ENCODE results near the gene AKR1C8. TPM values are rescaled to one million over a fixed set of nuclear protein-coding genes. Genes with fewer than 3 reads are reported as not detected.
"Not testable (repeated sequence)": the region's sequence is repeated elsewhere in the genome, so short reads cannot be mapped to it uniquely, and the experiment has no call there.

AKR1C8 gene
- total RNA-seq, 2 donors from 2014 or later = 0.87 to 1.6 TPM

DNA sequence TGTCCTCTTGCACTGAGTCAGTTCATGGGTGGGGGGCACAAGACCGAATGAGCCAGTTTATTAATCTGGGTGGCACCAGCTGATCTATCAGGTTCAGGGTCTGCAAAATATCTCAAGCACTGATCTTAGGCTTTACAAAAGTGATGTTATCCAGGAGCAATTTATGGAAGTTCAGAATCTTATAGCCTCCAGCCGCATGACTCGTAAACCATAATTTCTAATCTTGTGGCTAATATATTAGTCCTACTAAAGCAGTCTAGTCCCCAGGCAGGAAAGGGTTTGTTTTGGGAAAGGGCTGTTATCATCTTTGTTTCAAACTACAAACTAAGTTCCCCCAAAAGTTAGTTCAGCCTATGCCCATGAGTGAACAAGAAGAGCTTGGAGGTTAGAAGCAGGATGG, 33.9 kb downstream of the AKR1C8 start:
- Mint-ChIP-seq H3K4me3 (no peak overlapping the region), H3K4me1 (no peaks in the 10 kb centered on the region), H3K27ac (no peak overlapping the region), H3K36me3 (ENCODE audit: low read depth) (peaks cover 2% of the 10 kb centered on the region), H3K27me3 (no peaks in the 10 kb centered on the region)
- ATAC-seq (no peak), DNase-seq (no peak)
- H3K9me3 ChIP-seq (ENCODE audit: control insufficient read depth, low read length, poor library complexity, severe bottlenecking) = peaks cover 3% of the 10 kb centered on the region

DNA sequence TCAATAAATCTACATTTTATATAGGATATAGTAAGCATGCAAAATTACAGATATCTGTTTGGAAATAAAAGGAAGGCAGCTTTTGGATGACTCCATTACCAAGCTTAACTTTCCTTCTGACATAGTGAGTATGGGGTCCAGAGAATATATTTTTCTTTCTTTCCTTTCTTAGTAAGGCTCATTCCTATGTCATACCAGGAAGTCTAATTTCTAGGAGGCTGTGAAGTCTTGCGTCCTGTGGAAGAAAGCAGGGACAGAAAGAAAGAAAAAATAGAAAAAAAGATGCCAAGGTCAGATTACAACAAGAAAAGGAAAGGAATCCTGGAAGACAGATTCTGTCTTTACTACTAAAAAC, 36.3 kb downstream of the AKR1C8 start:
- H3K9me3 ChIP-seq (ENCODE audit: control insufficient read depth, low read length, poor library complexity, severe bottlenecking) = peaks cover 3% of the 10 kb centered on the region
- Mint-ChIP-seq H3K27ac (no peak overlapping the region), H3K36me3 (ENCODE audit: low read depth) (peaks cover 2% of the 10 kb centered on the region), H3K4me1 (no peaks in the 10 kb centered on the region), H3K4me3 (no peak overlapping the region), H3K27me3 (no peaks in the 10 kb centered on the region)
- DNase-seq (no peak), ATAC-seq (no peak)

DNA sequence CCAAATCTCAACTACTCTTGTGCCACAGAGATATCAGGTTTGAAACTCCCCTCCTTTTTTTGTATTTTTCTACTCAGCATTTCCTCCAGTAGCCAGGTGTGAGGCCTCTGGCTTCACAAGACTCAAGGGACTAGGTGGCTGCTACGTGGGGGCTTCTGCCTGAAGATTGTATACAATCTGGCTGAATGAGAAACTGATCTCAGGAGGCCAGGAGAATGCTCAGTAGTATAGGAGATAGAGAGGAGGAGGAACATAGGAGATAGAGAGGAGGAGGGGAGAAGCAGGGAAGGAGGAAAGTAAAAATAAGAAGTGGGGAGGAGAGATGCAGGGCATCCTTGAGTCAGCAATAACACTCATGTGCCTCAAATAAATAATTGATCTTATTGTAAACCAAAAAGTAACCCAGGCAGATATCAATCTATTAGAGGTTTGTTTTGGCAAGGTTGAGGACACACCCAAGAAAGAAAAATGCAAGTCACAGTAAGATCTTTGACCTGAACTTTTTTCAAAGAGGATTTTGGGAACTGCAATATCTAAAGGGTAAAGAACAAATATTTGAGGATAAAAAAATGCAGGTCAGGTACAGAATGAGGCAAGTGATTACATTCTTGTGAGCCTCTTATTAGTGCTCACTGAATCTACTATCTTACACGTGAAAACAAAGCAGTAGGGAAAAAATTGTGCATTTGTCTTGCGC, 36.8 kb downstream of the AKR1C8 start:
- ATAC-seq (no peak), DNase-seq (no peak)
- no peaks in the 10 kb centered on the region for H3K27me3 Mint-ChIP-seq
- no peaks in the 10 kb centered on the region for H3K4me1 Mint-ChIP-seq
- peaks cover 3% of the 10 kb centered on the region for H3K9me3 ChIP-seq (ENCODE audit: control insufficient read depth, low read length, poor library complexity, severe bottlenecking)
- no peak overlapping the region for H3K4me3 Mint-ChIP-seq
- H3K27ac Mint-ChIP-seq = no peak overlapping the region
- H3K36me3 Mint-ChIP-seq (ENCODE audit: low read depth) = peaks cover 2% of the 10 kb centered on the region

DNA sequence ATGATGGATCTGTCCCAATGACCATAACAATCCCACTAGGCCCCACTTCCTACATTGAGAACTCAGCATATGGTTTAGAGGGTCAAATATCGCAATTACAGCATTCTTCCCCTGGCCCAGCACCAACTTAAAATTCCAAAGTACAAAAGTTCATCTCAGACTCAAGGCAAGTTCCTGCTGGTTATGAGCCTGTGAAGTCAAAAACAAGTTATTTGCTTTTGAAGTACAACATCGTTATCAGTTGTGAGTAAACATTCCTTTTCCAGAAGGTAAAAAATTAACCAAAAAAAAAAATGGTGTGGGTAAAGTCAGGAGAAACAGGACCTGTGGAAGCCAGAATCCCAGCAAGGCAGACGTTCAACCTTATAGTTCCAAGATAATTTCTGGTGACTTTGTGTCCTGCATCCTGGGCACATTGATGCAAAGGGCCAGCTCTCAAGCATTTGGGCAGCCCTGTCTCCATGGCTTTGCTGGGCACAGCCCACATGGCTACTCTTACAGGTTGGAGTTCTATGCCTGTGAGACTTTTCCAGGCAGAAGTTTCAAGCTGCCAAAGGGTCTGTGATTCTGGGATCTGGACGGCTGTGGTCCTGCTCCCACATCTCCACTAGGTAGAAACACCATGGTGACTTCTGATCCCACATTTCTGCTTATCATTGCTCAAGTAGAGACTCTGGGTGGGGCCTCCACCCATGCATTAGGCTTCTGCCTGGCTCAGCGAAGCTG, 37.5 kb downstream of the AKR1C8 start:
- H3K36me3 Mint-ChIP-seq (ENCODE audit: low read depth) = peaks cover 2% of the 10 kb centered on the region
- ATAC-seq (no peak), DNase-seq (no peak)
- H3K27ac Mint-ChIP-seq = no peak overlapping the region
- no peak overlapping the region for H3K4me3 Mint-ChIP-seq
- H3K27me3 Mint-ChIP-seq = no peaks in the 10 kb centered on the region
- peaks cover 3% of the 10 kb centered on the region for H3K9me3 ChIP-seq (ENCODE audit: control insufficient read depth, low read length, poor library complexity, severe bottlenecking)
- no peaks in the 10 kb centered on the region for H3K4me1 Mint-ChIP-seq

DNA sequence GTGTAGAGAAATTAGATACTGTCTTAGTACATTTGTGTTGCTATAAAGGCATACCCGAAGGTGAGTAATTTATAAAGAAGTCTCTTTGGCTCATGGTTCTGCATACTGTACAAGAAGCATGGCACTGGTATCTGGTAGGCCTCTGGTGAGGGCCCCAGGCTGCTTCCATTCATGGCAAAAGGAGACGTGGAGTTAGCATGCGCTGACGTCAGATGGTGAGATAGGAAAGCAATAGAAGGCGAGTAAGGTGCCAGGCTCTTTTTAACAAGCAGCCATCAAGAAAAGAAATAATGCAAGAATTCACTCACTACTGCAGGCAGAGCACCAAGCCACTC, 38.1 kb downstream of the AKR1C8 start:
- Mint-ChIP-seq H3K27me3 (no peaks in the 10 kb centered on the region), H3K36me3 (ENCODE audit: low read depth) (peaks cover 2% of the 10 kb centered on the region), H3K4me1 (no peaks in the 10 kb centered on the region), H3K27ac (no peak overlapping the region), H3K4me3 (no peak overlapping the region)
- DNase-seq (no peak), ATAC-seq (no peak)
- peaks cover 3% of the 10 kb centered on the region for H3K9me3 ChIP-seq (ENCODE audit: control insufficient read depth, low read length, poor library complexity, severe bottlenecking)

DNA sequence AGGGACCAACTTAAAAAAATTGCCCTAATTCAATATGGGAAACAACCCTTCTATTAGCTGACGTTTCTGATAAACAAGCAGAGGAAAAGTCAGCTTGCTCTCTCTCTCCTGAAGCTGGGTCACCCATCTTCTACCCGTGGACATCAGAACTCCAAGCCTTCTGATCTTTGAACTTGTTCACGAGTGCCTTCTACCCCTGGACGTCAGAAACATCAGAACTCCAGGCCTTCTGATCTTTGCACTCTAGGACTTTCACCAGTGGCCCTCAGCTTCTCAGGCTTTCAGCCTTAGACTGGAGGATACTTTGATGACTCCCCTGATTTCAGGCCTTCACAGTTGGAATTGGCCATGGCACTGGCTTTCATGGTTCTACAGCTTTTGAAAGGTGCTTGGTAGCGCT, 41.8 kb downstream of the AKR1C8 start:
- peaks cover 2% of the 10 kb centered on the region for H3K36me3 Mint-ChIP-seq (ENCODE audit: low read depth)
- no peaks in the 10 kb centered on the region for H3K27me3 Mint-ChIP-seq
- no peak overlapping the region for H3K27ac Mint-ChIP-seq
- no peak for DNase-seq
- no peaks in the 10 kb centered on the region for H3K9me3 ChIP-seq (ENCODE audit: control insufficient read depth, low read length, poor library complexity, severe bottlenecking)
- H3K4me1 Mint-ChIP-seq = no peaks in the 10 kb centered on the region
- H3K4me3 Mint-ChIP-seq = no peak overlapping the region
- ATAC-seq = no peak

DNA sequence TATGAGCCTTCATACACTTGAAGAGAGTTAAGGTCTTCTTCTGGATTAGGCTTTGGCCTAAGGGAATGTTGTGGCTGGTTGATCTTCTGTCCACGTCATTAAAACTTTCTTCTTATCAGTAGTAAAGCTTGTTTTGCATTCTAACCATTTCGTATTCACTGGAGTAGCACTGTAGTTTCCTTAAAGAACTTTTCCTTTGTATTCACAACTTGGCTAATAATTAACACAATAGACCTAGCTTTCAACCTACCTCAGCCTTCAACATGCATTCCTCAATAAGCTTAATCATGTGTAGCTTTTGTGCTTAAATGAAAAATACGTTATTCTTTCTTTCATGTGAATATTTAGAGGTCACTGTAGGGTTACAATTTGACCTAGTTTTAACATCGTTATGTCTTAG, 42.8 kb downstream of the AKR1C8 start:
- no peak overlapping the region for H3K4me3 Mint-ChIP-seq
- DNase-seq (no peak), ATAC-seq (no peak)
- no peaks in the 10 kb centered on the region for H3K36me3 Mint-ChIP-seq (ENCODE audit: low read depth)
- no peaks in the 10 kb centered on the region for H3K27me3 Mint-ChIP-seq
- no peaks in the 10 kb centered on the region for H3K4me1 Mint-ChIP-seq
- no peaks in the 10 kb centered on the region for H3K9me3 ChIP-seq (ENCODE audit: control insufficient read depth, low read length, poor library complexity, severe bottlenecking)
- H3K27ac Mint-ChIP-seq = no peak overlapping the region

DNA sequence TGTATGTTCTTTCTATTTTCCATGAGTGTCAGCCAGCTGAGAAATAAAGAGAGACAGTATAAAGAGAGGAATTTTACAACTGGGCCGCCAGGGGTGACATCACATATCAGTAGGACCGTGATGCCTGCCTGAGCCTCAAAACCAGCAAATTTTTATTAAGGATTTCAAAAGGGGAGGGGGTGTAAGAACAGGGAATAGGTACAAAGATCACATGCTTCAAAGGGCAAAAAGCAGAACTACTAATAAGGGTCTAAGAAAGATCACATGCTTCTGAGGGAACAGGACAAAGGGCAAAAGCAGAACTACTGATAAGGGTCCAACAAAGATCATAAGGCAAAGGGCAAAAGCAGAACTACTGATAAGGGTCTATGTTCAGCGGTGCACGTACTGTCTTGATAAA, 47.3 kb downstream of the AKR1C8 start:
- not testable (repeated sequence) for H3K27me3 Mint-ChIP-seq; H3K4me1 Mint-ChIP-seq; DNase-seq; ATAC-seq; H3K9me3 ChIP-seq (ENCODE audit: control insufficient read depth, low read length, poor library complexity, severe bottlenecking); H3K27ac Mint-ChIP-seq; H3K36me3 Mint-ChIP-seq (ENCODE audit: low read depth); H3K4me3 Mint-ChIP-seq

DNA sequence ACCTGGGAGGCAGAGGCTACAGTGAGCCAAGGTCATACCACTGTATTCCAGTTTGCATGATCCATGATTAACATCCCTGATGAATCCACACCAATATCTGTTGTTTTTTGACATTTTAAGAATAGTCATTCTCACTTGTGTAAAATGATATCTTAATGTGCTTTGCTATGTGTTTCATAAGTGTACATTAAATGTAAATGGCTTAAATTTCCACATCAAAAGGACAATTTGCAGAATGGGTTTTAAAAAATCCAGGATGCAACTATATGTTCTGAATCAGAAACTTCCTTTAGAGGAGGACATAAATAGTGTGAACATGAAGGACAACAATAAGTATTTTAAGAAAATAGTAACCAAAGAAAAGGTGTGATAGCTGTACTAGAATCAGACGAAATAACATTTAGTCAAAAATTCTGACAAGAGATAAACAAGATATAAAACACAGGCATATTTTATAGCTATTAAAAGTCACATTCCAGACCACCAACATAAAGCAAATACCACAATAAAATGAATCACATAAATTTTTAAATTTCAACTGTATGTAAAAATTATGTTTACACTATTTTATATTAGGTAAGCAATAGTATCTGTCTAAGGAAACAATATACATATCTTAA, 48.4 kb downstream of the AKR1C8 start:
- no peak for ATAC-seq
- no peak for DNase-seq
- Mint-ChIP-seq H3K27me3 (no peaks in the 10 kb centered on the region), H3K4me1 (no peaks in the 10 kb centered on the region), H3K27ac (no peak overlapping the region), H3K4me3 (no peak overlapping the region), H3K36me3 (ENCODE audit: low read depth) (no peaks in the 10 kb centered on the region)
- no peaks in the 10 kb centered on the region for H3K9me3 ChIP-seq (ENCODE audit: control insufficient read depth, low read length, poor library complexity, severe bottlenecking)

DNA sequence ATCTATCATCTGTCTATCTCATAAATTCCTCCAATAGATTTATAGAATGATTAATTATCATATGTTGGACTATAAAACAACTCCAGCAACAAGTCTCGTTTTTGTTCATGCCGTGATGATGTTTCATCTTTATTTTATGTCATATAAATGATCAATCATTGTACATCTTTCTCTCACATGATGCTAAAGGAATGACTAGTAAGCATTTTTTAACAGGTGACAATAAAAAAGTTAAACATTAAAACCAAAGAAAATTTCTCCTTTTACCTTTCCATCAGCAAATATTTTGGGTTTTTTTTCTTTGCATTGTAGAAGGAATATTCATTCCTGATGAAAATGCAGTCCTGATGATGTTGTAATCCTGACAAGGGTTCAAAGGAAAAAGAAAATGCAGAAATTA, 49.4 kb downstream of the AKR1C8 start:
- ATAC-seq (no peak), DNase-seq (no peak)
- no peak overlapping the region for H3K4me3 Mint-ChIP-seq
- no peaks in the 10 kb centered on the region for H3K36me3 Mint-ChIP-seq (ENCODE audit: low read depth)
- H3K27me3 Mint-ChIP-seq = no peaks in the 10 kb centered on the region
- no peak overlapping the region for H3K27ac Mint-ChIP-seq
- no peaks in the 10 kb centered on the region for H3K9me3 ChIP-seq (ENCODE audit: control insufficient read depth, low read length, poor library complexity, severe bottlenecking)
- no peaks in the 10 kb centered on the region for H3K4me1 Mint-ChIP-seq

DNA sequence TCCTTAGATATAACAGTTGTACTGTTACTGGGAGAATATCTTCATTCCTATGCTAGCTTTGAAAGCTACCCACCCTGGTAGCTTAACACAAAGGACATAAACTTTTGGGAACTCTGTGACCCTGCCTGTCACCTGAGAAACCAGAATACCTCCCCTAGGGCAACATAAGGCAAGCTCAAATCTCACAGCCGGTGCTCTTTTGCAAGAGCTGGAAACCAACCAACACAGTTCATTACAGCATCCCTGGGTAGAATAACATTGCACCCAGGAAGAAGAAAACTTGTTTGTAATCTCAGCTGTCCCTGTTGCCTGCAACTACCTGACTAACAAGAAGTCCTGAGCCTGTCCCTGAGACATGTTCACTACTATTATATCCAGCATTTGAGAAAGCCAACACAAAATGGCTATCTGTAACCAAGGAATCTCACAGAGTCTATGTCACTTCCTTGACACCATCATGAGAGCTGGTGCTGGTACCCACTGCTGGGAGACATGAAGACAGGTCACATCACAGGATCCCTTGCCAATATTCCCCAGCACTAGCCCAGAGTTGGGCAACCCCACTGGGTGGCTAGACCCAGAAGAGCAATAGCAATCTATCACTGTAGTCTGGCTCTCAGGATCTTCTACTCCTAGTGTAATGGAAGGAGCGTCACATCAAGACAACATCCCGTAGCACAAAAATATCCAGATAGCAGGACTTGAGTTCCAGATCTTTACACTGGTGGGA, 59.5 kb downstream of the AKR1C8 start:
- H3K9me3 ChIP-seq (ENCODE audit: control insufficient read depth, low read length, poor library complexity, severe bottlenecking) = no peaks in the 10 kb centered on the region
- Mint-ChIP-seq H3K4me1 (no peaks in the 10 kb centered on the region), H3K27me3 (peaks cover 5% of the 10 kb centered on the region), H3K27ac (no peak overlapping the region), H3K4me3 (no peak overlapping the region), H3K36me3 (ENCODE audit: low read depth) (peaks cover 2% of the 10 kb centered on the region)
- no peak for DNase-seq
- no peak for ATAC-seq

DNA sequence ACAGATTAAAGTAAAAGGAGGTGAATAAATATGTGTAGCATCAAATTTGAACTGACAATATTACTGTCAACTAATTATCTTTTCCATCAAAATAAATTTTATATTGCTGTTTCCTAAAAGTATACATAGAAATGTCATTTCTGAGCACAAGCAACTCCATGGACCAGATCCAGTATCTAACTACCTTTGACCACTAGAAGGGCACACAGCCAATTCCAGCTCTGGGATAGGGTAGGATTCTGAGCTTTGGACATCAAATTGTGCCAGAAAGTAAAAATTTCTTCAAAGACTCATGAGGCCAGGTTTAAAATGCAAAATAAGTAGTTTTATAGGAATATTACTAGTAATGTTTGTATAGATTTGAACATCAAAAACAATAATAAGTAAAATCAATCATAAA, 61.1 kb downstream of the AKR1C8 start:
- Mint-ChIP-seq H3K4me3 (no peak overlapping the region), H3K27ac (no peak overlapping the region), H3K4me1 (no peaks in the 10 kb centered on the region), H3K36me3 (ENCODE audit: low read depth) (peaks cover 2% of the 10 kb centered on the region), H3K27me3 (peaks cover 5% of the 10 kb centered on the region)
- ATAC-seq = no peak
- H3K9me3 ChIP-seq (ENCODE audit: control insufficient read depth, low read length, poor library complexity, severe bottlenecking) = no peaks in the 10 kb centered on the region
- DNase-seq = no peak

DNA sequence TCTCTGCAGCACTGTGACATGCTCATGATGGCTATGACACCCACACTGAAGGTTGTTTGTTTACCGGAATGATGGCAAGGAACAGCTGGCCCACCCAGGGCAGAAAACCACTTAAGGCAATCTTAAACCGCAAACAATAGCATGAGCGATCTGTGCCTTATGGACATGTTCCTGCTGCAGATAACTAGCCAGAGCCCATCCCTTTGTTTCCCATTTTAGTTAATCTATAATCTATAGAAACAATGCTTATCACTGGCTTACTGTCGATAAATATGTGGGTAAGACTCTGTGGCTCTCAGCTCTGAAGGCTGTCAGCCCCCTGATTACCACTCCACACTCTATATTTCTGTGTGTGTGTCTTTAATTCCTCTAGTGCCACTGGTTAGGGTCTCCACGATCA, 65.0 kb downstream of the AKR1C8 start:
- H3K4me3 Mint-ChIP-seq; H3K4me1 Mint-ChIP-seq; H3K27me3 Mint-ChIP-seq; ATAC-seq; H3K36me3 Mint-ChIP-seq (ENCODE audit: low read depth); H3K27ac Mint-ChIP-seq; H3K9me3 ChIP-seq (ENCODE audit: control insufficient read depth, low read length, poor library complexity, severe bottlenecking); DNase-seq: not testable (repeated sequence)
